ENCODE results near the gene RNPEPL1.

- TF ChIP-seq, protein P1, sequence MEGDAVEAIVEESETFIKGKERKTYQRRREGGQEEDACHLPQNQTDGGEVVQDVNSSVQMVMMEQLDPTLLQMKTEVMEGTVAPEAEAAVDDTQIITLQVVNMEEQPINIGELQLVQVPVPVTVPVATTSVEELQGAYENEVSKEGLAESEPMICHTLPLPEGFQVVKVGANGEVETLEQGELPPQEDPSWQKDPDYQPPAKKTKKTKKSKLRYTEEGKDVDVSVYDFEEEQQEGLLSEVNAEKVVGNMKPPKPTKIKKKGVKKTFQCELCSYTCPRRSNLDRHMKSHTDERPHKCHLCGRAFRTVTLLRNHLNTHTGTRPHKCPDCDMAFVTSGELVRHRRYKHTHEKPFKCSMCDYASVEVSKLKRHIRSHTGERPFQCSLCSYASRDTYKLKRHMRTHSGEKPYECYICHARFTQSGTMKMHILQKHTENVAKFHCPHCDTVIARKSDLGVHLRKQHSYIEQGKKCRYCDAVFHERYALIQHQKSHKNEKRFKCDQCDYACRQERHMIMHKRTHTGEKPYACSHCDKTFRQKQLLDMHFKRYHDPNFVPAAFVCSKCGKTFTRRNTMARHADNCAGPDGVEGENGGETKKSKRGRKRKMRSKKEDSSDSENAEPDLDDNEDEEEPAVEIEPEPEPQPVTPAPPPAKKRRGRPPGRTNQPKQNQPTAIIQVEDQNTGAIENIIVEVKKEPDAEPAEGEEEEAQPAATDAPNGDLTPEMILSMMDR (IDR thresholded peaks at IDR 0.05; ENCODE audit: poor library complexity): no peak
- TF ChIP-seq EZH2phosphoT487 (IDR thresholded peaks at IDR 0.05; ENCODE audit: low read depth, severe bottlenecking, unreplicated experiment): no peak
Measured at GRCh38 chr2:240567872-240568677, at the start of gene RNPEPL1.

Data from hepatocyte (in vitro differentiated cells).